Subcutaneous abdominal adipose tissue (tissue), 5 donors: Measurements from ENCODE around the gene DGKZ.
A peak's percentile ranks its signal among the peaks of the same experiment; 100 is the strongest.

Experiments
- H3K27ac ChIP-seq: one replicate; pipeline ENCODE4 v1.7.0; 2013; ENCODE audit warnings: low read depth, mild to moderate bottlenecking, inconsistent platforms, low read length, moderate library complexity
- H3K27me3 ChIP-seq, 5 donors: one replicate each; pipeline ENCODE4 v1.7.0; 2013; ENCODE audit warnings: low read length in 5 of 5, inconsistent platforms in 1 of 5; ENCODE audit not compliant: control insufficient read depth in 5 of 5, insufficient read depth in 4 of 5
- H3K36me3 ChIP-seq, 5 donors: one replicate each; pipeline ENCODE4 v1.7.0; 2013; ENCODE audit warnings: low read length in 5 of 5; ENCODE audit not compliant: control insufficient read depth in 5 of 5, insufficient read depth in 5 of 5
- H3K4me1 ChIP-seq, 5 donors: one replicate each; pipeline ENCODE4 v1.7.0; 2013; ENCODE audit warnings: low read length in 5 of 5, mild to moderate bottlenecking in 3 of 5, moderate library complexity in 1 of 5; ENCODE audit not compliant: control insufficient read depth in 5 of 5, insufficient read depth in 5 of 5
- H3K4me3 ChIP-seq, 5 donors: one replicate each; pipeline ENCODE4 v1.7.0; 2013; ENCODE audit warnings: low read length in 5 of 5, low read depth in 1 of 5
- H3K9ac ChIP-seq, 5 donors: one replicate each; pipeline ENCODE4 v1.7.0; 2013; ENCODE audit warnings: low read length in 5 of 5, mild to moderate bottlenecking in 4 of 5, moderate library complexity in 3 of 5
- H3K9me3 ChIP-seq, 5 donors: one replicate each; pipeline ENCODE4 v1.7.0; 2013; ENCODE audit warnings: low read length in 5 of 5; ENCODE audit not compliant: control insufficient read depth in 5 of 5
- donor health status: healthy.
- donor health status: healthy.
- donor health status: healthy.
- donor health status: healthy.
- donor health status: healthy.

DGKZ gene

DNA sequence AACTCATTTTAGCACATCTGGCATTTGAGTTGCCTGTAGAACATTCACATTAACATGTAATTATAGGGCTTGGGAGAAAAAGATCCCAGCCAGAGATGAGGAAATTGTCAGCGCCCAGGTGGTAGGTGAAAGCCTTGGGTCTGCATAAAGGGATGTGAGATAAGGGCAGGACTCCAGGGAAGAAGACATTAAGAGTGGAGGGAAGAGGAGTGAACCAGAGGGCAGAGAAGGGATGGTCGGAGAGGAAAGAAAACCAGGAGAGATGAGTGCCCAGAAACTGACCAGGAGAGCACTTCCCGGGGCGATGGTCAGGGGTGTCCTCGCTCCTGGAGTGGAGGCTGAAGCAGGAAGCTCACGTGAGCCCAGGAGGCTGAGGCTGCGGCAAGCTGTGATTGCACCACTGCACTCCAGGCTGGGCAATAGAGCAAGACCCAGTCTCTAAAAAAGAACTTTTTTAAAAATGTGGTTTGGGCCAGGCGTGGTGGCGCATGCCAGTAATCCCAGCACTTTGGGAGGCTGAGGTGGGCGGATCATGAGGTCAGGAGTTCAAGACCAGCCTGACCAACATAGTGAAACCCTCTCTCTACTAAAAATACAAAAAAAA, 20.3 kb upstream of the DGKZ start:
- Histone ChIP-seq H3K4me3 (no peak overlapping the region), H3K9me3 (no peaks in the 10 kb centered on the region), H3K36me3 (no peaks in the 10 kb centered on the region), H3K9ac (no peak overlapping the region), H3K27ac (no peak overlapping the region), H3K4me1 (peaks cover 0 to 23% (median 13%) of the 10 kb centered on the region in 5 donors), H3K27me3 (peaks cover 0 to 3% (median 0%) of the 10 kb centered on the region in 5 donors)

DNA sequence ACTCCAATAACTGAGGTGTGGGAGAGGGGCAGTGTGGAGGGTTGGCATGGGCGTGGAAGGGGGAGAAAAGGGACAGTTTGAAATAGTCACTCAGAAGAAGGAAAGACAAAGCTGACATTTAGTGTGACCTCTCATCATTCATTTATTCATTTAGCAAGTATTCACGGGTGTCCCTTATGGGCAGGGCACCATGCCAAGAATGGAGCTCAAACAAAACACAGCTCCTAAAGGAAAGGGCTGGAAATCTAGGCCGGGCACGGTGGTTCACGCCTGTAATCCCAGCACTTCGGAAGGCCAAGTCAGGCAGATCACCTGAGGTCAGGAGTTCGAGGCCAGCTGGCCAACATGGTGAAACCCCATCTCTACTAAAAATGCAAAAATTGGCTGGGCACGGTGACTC, 19.4 kb upstream of the DGKZ start:
- H3K27ac ChIP-seq: no peak overlapping the region
- peaks cover 0 to 24% (median 20%) of the 10 kb centered on the region in 5 donors for H3K4me1 ChIP-seq
- H3K27me3 ChIP-seq: peaks cover 0 to 6% (median 5%) of the 10 kb centered on the region in 5 donors
- H3K9ac ChIP-seq: no peak overlapping the region
- no peak overlapping the region for H3K4me3 ChIP-seq
- no peaks in the 10 kb centered on the region for H3K9me3 ChIP-seq
- H3K36me3 ChIP-seq: no peaks in the 10 kb centered on the region

DNA sequence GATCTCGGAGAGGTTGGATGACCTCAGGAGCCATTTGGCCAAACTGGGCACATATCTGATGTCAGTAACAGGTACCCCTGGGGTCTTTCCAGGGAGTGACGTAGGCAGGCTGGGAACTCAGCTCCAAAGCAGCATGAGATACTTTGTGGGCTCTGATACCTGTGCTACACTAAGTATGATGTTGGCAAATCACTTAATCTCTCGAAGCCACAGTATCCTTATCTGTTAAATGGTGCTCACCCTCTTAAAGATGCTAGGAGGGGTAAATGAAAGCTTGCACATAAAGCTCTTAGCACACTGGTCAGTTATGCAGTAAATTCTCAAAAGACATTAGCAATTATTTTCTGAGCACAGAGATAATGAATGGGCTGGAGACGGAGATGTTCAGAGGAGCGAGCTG, 17.1 kb upstream of the DGKZ start:
- Histone ChIP-seq H3K4me1 (peaks cover 0 to 31% (median 23%) of the 10 kb centered on the region in 5 donors), H3K27me3 (peaks cover 0 to 12% (median 8%) of the 10 kb centered on the region in 5 donors), H3K27ac (no peak overlapping the region), H3K9ac (peak overlapping the region in 1 of 5 donors; percentile 56), H3K9me3 (no peaks in the 10 kb centered on the region), H3K4me3 (no peak overlapping the region), H3K36me3 (no peaks in the 10 kb centered on the region)

DNA sequence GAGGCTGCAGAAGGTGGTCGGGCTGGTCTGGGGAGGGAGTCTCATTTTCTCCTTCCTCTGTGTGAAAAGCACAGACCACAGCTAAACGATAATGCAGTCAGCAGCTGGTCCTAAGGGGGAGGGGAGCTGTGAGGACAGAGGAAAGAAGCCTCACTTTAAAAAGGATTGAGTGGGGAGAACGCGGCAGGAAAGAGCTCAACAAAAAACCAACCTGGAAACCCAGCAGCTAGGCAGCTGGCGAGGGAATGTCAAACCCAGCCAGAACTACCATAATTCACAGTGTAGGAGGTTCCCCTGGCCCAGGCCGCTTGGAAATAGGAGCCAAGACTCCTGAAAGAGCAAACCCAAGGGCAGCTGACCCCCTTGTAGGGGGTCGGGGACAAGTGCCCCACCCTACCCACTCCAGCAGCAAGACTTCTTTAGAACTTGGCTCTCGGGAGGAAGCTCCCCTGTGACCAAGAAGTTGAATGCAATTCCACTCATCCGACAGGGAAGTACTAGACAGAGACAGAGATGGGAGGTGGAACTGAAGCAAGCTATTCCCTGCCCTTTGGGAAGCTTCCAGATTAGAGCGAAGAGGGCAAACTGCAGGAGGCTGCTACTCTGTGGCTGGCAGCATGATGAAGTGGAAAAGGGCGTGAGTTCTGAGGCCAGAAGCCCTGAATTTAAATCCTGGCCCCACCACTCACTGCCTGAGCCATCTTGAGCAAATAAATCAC, 16.5 kb upstream of the DGKZ start:
- Histone ChIP-seq H3K27me3 (peaks cover 0 to 12% (median 8%) of the 10 kb centered on the region in 5 donors), H3K9me3 (no peaks in the 10 kb centered on the region), H3K4me1 (peaks cover 0 to 36% (median 23%) of the 10 kb centered on the region in 5 donors), H3K27ac (no peak overlapping the region), H3K4me3 (no peak overlapping the region), H3K9ac (peak overlapping the region in 1 of 5 donors; percentile 56), H3K36me3 (no peaks in the 10 kb centered on the region)

DNA sequence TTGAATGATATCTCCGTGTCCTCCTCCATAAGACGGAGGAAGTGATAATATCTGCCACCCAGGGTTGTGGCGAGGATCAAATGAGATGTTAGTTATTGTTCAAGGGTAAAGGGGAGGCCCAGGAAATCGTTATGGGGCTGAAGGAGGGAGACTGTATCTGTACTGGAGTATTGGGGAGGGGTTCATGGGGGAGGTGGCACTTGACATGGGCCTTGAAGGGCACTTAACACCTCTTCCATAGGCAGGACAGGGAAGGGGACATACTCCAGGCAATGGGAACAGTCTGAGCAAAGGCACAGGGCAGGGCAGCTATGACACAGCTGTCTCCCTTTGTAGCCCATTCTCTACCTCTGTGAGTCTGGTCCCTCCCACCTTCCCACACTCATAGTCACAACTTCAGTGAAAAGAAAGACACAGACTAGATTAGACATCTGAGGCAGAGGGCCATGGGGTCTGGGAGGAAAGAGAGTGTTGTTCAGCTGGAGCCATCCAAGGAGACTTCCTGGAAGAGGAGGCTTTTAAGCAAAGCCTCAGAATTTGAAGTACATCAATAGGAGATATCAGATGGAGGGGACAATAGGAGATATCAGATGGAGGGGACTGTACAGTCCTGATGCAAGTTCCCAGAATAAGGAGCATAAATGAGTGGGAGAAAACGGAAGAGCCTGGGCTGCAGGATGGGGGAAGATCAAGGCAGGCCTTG, 15.8 kb upstream of the DGKZ start:
- peaks cover 0 to 37% (median 23%) of the 10 kb centered on the region in 5 donors for H3K4me1 ChIP-seq
- H3K9ac ChIP-seq: no peak overlapping the region
- no peak overlapping the region for H3K4me3 ChIP-seq
- no peaks in the 10 kb centered on the region for H3K9me3 ChIP-seq
- no peak overlapping the region for H3K27ac ChIP-seq
- H3K36me3 ChIP-seq: no peaks in the 10 kb centered on the region
- peaks cover 0 to 12% (median 8%) of the 10 kb centered on the region in 5 donors for H3K27me3 ChIP-seq

DNA sequence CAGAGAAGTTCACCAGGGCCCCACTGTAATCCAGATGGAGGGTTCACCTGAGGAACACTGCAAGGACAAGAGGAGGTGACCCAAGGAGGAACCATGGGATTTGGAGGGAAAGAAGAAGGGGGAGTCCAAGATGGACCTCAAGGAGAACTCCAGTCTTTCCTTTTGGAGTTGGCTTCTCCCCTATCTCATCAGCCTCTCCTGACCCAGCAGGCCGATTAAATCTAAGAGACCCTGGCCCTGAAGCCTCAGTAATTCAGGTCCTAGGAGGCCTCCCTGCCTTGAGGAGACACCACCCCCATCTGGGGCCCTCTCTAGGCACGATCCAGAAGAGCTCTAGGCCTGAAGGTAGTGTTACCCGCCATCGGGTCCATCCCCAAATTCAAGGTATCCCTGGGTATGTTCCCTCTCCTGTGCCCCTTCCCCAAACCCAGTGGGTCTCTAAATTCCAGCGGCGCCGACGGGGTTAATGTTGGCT, 15.1 kb upstream of the DGKZ start:
- Histone ChIP-seq H3K4me1 (peaks cover 0 to 42% (median 23%) of the 10 kb centered on the region in 5 donors), H3K36me3 (no peaks in the 10 kb centered on the region), H3K9ac (no peak overlapping the region), H3K27me3 (peaks cover 0 to 12% (median 8%) of the 10 kb centered on the region in 5 donors), H3K4me3 (peak overlapping the region in 4 of 5 donors; percentile 54 to 67 (median 60)), H3K27ac (no peak overlapping the region), H3K9me3 (no peaks in the 10 kb centered on the region)

DNA sequence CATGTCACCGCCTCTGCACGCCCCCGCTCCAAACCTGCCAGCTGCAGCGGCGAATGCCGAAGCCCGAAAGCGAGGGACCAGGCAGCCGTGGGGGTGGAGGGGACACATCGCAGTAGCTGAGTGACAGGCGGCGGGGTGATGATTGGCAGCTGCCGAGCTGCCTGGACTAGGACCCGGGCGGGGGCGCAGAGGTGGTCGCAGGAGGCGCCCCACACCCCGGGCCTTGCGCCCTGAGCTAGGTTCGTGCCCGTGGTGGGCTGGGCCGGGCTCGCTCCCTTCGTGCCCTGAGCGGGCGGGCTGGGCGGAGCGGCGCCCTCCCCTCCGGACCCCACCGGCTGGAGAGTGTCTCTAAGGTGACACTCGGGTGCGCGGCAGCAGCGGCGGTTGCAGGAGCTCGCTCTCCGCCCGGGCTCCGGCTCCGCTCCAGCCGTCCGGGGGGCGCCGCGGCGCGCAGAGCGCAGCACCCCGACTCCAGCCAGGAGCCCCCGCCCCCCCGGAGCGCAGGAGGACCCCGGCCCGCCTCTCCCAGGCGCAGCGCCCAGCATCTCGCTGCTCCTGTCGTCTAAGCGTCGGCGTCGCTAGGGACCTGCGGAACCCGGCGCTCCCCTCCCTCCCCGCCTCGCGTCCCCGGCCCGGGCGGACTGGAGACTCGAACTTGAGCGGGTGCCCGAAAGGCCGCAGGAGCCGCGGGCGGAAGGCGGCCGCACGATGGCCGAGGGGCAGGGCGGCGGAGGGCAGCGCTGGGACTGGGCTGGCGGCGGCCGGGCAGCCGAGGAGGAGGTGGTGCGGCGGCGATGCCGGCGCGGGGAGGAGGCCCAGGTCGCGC, 14.5 kb upstream of the DGKZ start:
- peak overlapping the region in 2 of 5 donors; percentile 37 to 41 for H3K9ac ChIP-seq
- H3K4me1 ChIP-seq: peaks cover 0 to 45% (median 25%) of the 10 kb centered on the region in 5 donors
- H3K36me3 ChIP-seq: no peaks in the 10 kb centered on the region
- H3K27me3 ChIP-seq: peaks cover 0 to 12% (median 8%) of the 10 kb centered on the region in 5 donors
- no peak overlapping the region for H3K27ac ChIP-seq
- H3K4me3 ChIP-seq: peak overlapping the region in 4 of 5 donors; percentile 54 to 67 (median 60)
- no peaks in the 10 kb centered on the region for H3K9me3 ChIP-seq

DNA sequence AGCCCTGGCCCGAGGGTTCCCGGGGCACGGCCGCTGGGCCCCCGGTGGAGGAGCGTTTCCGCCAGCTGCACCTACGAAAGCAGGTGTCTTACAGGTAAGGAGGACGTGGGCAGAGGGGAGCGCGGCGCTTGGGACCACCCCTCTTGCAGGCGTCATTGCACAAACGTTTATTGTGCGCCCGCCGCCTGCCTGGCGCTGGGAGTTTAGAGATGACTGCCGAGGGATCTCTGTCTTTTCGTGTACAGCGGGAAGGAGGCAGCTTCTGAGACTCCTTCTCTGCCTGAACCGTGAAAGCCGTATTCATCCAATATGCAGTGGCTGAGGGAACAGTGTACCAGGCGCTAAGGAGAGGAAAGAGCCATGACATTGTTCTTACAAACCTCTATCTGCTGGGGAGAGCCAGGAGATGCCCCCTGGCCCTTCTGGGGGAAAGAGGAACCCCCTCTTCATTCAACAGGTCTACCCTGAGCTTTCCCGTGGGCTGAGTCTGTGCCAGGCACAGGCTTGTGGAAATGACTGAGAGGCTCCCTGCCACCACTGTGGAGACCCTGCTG, 13.8 kb upstream of the DGKZ start:
- peak overlapping the region; percentile 50 to 67 (median 55) for H3K4me3 ChIP-seq
- H3K36me3 ChIP-seq: no peaks in the 10 kb centered on the region
- H3K27me3 ChIP-seq: peaks cover 0 to 12% (median 8%) of the 10 kb centered on the region in 5 donors
- H3K9ac ChIP-seq: peak overlapping the region in 2 of 5 donors; percentile 37 to 47
- H3K27ac ChIP-seq: no peak overlapping the region
- H3K9me3 ChIP-seq: no peaks in the 10 kb centered on the region
- peaks cover under 1 to 52% (median 32%) of the 10 kb centered on the region in 5 donors for H3K4me1 ChIP-seq

DNA sequence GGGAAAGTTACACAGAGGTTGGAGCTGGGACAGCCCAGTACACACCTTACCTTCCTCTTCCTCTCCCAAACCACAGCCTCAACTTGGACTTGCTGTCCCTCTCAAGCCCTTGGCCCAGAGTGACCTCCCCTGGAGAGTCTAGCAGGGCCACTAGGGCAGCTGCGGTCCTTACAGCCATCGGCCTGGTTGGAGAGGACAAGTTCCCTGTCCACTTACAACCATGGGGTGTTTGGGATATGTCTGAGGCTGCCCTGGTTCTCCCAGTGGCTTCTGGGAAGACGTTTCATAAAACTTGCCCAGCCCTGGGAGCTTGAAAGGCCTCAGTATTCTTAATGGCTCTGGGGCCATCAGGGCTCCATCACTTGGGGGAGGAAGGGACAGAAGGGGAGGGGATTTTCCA, 13.1 kb upstream of the DGKZ start:
- Histone ChIP-seq H3K4me3 (no peak overlapping the region), H3K4me1 (peaks cover 3 to 59% (median 40%) of the 10 kb centered on the region in 5 donors), H3K9me3 (no peaks in the 10 kb centered on the region), H3K27me3 (peaks cover 0 to 12% (median 8%) of the 10 kb centered on the region in 5 donors), H3K27ac (no peak overlapping the region), H3K9ac (peak overlapping the region in 1 of 5 donors; percentile 22), H3K36me3 (no peaks in the 10 kb centered on the region)
